ENCODE data around the gene PI4KA. TPM values are rescaled to one million over a fixed set of nuclear protein-coding genes. Genes with fewer than 3 reads are reported as not detected.
A peak's percentile ranks its signal among the peaks of the same experiment; 100 is the strongest.

The PI4KA gene
- total RNA-seq, 1 experiment from 2014 or later: 65.8 TPM

- Histone ChIP-seq H2BK15ac (ENCODE audit: low read depth, low read length) (no peak overlapping the region), H3K23me2 (ENCODE audit: insufficient read length, low read depth, low read length, poor library complexity, severe bottlenecking) (no peaks in the 10 kb centered on the region), H3K14ac (ENCODE audit: insufficient read depth, low read length) (no peak overlapping the region), H2BK120ac (ENCODE audit: low read depth, low read length, poor library complexity, severe bottlenecking) (no peak overlapping the region), H3T11ph (ENCODE audit: low read length) (no peak overlapping the region), H2BK12ac (ENCODE audit: insufficient read length, low read depth, low read length) (no peak overlapping the region), H3K27ac (ENCODE audit: insufficient read length, low read depth, low read length) (no peak overlapping the region), H3K79me2 (ENCODE audit: insufficient read depth, low read length) (no peaks in the 10 kb centered on the region), H2BK20ac (ENCODE audit: low read depth, low read length, poor library complexity, severe bottlenecking) (no peak overlapping the region), H4K5ac (ENCODE audit: insufficient read length, low read depth, low read length) (no peak overlapping the region), H3K9me3 (ENCODE audit: control insufficient read depth, low read depth, low read length) (no peaks in the 10 kb centered on the region), H3K23ac (ENCODE audit: insufficient read length, low read depth, low read length) (no peak overlapping the region), H3K79me1 (ENCODE audit: insufficient read depth, low read depth, low read length, poor library complexity, severe bottlenecking) (no peaks in the 10 kb centered on the region), H3K56ac (ENCODE audit: insufficient read length, low read depth, low read length) (no peak overlapping the region), H3K9ac (ENCODE audit: extremely low read depth, insufficient read length, low read length) (no peak overlapping the region), H3K4me1 (ENCODE audit: insufficient read depth, low read length) (no peaks in the 10 kb centered on the region), H3K4me2 (ENCODE audit: insufficient read depth, insufficient read length, low read length) (no peak overlapping the region), H3K18ac (ENCODE audit: insufficient read length, low read depth, low read length) (no peak overlapping the region), H3K4ac (ENCODE audit: low read depth, low read length) (no peak overlapping the region), H2BK5ac (ENCODE audit: insufficient read length, low read length) (no peak overlapping the region), H4K8ac (replicated peaks; ENCODE audit: insufficient read length, low read depth, low read length) (no peak overlapping the region), H2AFZ (ENCODE audit: low read length) (no peak overlapping the region), H2AK5ac (ENCODE audit: insufficient read length, low read length) (no peak overlapping the region), H4K91ac (ENCODE audit: insufficient read length, low read depth, low read length) (no peak overlapping the region), H3K27me3 (ENCODE audit: insufficient read depth, low read length) (no peaks in the 10 kb centered on the region), H4K20me1 (ENCODE audit: control insufficient read depth, insufficient read depth, insufficient read length) (no peaks in the 10 kb centered on the region)
- DNase-seq: no peak
- H3K4me1 Mint-ChIP-seq: peaks cover 4 to 5% of the 10 kb centered on the region in 2 experiments; a peak in 3 of 4 replicates
- H3K27ac Mint-ChIP-seq: peak overlapping the region in 1 of 3 experiments; percentile 43; a peak in 2 of 7 replicates
- no CpG with 5 or more reads among the region's 4 CpGs for WGBS (ENCODE audit: extremely low coverage, insufficient read length, low lambda C conversion rate)
- H3K9me3 Mint-ChIP-seq: no peaks in the 10 kb centered on the region
- no peaks in the 10 kb centered on the region for H3K27me3 Mint-ChIP-seq (ENCODE audit: low read depth)
- H3K4me3 Mint-ChIP-seq: no peak overlapping the region
- TF ChIP-seq, protein P1, sequence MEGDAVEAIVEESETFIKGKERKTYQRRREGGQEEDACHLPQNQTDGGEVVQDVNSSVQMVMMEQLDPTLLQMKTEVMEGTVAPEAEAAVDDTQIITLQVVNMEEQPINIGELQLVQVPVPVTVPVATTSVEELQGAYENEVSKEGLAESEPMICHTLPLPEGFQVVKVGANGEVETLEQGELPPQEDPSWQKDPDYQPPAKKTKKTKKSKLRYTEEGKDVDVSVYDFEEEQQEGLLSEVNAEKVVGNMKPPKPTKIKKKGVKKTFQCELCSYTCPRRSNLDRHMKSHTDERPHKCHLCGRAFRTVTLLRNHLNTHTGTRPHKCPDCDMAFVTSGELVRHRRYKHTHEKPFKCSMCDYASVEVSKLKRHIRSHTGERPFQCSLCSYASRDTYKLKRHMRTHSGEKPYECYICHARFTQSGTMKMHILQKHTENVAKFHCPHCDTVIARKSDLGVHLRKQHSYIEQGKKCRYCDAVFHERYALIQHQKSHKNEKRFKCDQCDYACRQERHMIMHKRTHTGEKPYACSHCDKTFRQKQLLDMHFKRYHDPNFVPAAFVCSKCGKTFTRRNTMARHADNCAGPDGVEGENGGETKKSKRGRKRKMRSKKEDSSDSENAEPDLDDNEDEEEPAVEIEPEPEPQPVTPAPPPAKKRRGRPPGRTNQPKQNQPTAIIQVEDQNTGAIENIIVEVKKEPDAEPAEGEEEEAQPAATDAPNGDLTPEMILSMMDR (conservative IDR thresholded peaks at IDR 0.05): no peak
- peaks cover 13 to 77% (median 41%) of the 10 kb centered on the region in 3 experiments; a peak in 6 of 7 replicates for H3K36me3 Mint-ChIP-seq (ENCODE audit: insufficient read depth in 1 of 3, low read depth in 3 of 3)
Observed at GRCh38 chr22:20807315-20807752, 51.3 kb downstream of the PI4KA start.
